GM13976 (cell line): ENCODE data around the gene HEG1.

Experiments
- DNase-seq: peaks from one replicate; pipeline ENCODE4 v3.0.0; 2012; ENCODE audit warnings: low spot score
- CTCF ChIP-seq: IDR thresholded peaks from 2 replicates; pipeline ENCODE4 v1.5.1; 2012; ENCODE audit warnings: borderline replicate concordance, mild to moderate bottlenecking; ENCODE audit not compliant: insufficient read depth; ENCODE audit errors: extremely low read depth, missing control alignments, control extremely low read depth
- in situ Hi-C: fragments of 300-500 bp; cut with MboI; formaldehyde crosslinking; loops from one replicate; pipeline ENCODE4 v1.12.0; 2022; ENCODE audit warnings: low sequenced_read_pairs, mixed read lengths, inconsistent platforms; ENCODE audit not compliant: unreplicated experiment

The HEG1 gene

GRCh38 chr3:124920718-124921117 lies 135.1 kb downstream of the HEG1 start:
- no peak for TF ChIP-seq CTCF
- in situ Hi-C loops, result no loop called here
- no peak for DNase-seq

GRCh38 chr3:124919756-124920155 lies 136.0 kb downstream of the HEG1 start:
- DNase-seq, result no peak
- no peak for TF ChIP-seq CTCF
- in situ Hi-C loops, result no loop called here

GRCh38 chr3:124918524-124918923 lies 137.3 kb downstream of the HEG1 start:
- in situ Hi-C loops, result no loop called here
- TF ChIP-seq CTCF, result no peak
- DNase-seq, result no peak

- no peak for TF ChIP-seq CTCF
- in situ Hi-C loops, result no loop called here
- no peak for DNase-seq
These were observed 138.9 kb downstream of the HEG1 start for GRCh38 chr3:124916837-124917409.
